SK-N-SH treated with all-trans-retinoic acid at 6 μM for 48 hours (cell line): ENCODE measurements around the gene PLXNA3.

ENCODE experiments used
- ATAC-seq: fragments of 200-7000 bp; cut with Tn5 transposase; 3 replicates; pipeline ENCODE4 v1.9.1; 2020; ENCODE audit warnings: mild to moderate bottlenecking, moderate library complexity
- ARNTL ChIP-seq: fragments of 450-650 bp; formaldehyde crosslinking; IDR thresholded peaks from 2 replicates; pipeline ENCODE4 v1.5.0; 2020; ENCODE audit warnings: low read depth, mild to moderate bottlenecking, moderate library complexity, borderline replicate concordance
- BACH2 ChIP-seq: fragments of 250-450 bp; sonication (Bioruptor Pico); IDR thresholded peaks from 2 replicates; pipeline ENCODE4 v1.9.0; 2021; ENCODE audit warnings: mild to moderate bottlenecking, borderline replicate concordance
- CSDC2 ChIP-seq: fragments of 250-450 bp; sonication (Bioruptor Pico); IDR thresholded peaks from 2 replicates; pipeline ENCODE4 v1.5.0; 2020; ENCODE audit warnings: mild to moderate bottlenecking, moderate library complexity
- ESRRG ChIP-seq: fragments of 250-450 bp; sonication (Bioruptor Pico); IDR thresholded peaks from 2 replicates; pipeline ENCODE4 v1.6.1; 2021; ENCODE audit warnings: mild to moderate bottlenecking
- GLIS3 ChIP-seq: fragments of 250-450 bp; sonication (Bioruptor Pico); IDR thresholded peaks from 2 replicates; pipeline ENCODE4 v1.5.0; 2020; ENCODE audit warnings: mild to moderate bottlenecking, moderate library complexity
- ISL1 ChIP-seq: fragments of 250-450 bp; sonication (Bioruptor Pico); IDR thresholded peaks from 2 replicates; pipeline ENCODE4 v2.1.2; 2022; ENCODE audit warnings: mild to moderate bottlenecking, moderate library complexity
- OSR1 ChIP-seq: fragments of 250-450 bp; sonication (Bioruptor Pico); IDR thresholded peaks from 2 replicates; pipeline ENCODE4 v1.8.0; 2022; ENCODE audit warnings: moderate library complexity, mild to moderate bottlenecking, inconsistent platforms
- PPARA ChIP-seq: fragments of 250-450 bp; sonication (Bioruptor Pico); IDR thresholded peaks from 2 replicates; pipeline ENCODE4 v1.5.0; 2020; ENCODE audit warnings: mild to moderate bottlenecking, borderline replicate concordance
- RARB ChIP-seq: fragments of 250-450 bp; sonication (Bioruptor Pico); IDR thresholded peaks from 2 replicates; pipeline ENCODE4 v1.8.0; 2021; ENCODE audit warnings: mild to moderate bottlenecking, moderate library complexity
- SNAI2 ChIP-seq: fragments of 250-450 bp; sonication (Bioruptor Pico); IDR thresholded peaks from 2 replicates; pipeline ENCODE4 v1.5.0; 2020; ENCODE audit warnings: mild to moderate bottlenecking, moderate library complexity
- TCF4 ChIP-seq: fragments of 250-450 bp; sonication (Bioruptor Pico); IDR thresholded peaks from 2 replicates; pipeline ENCODE4 v1.8.0; 2021; ENCODE audit warnings: mild to moderate bottlenecking, moderate library complexity, borderline replicate concordance
- TOX ChIP-seq: fragments of 250-450 bp; sonication (Bioruptor Pico); IDR thresholded peaks from 2 replicates; pipeline ENCODE4 v1.8.0; 2021; ENCODE audit warnings: mild to moderate bottlenecking, moderate library complexity, borderline replicate concordance
- ZC3H10 ChIP-seq: fragments of 250-450 bp; sonication (Bioruptor Pico); IDR thresholded peaks from 2 replicates; pipeline ENCODE4 v1.5.1; 2021; ENCODE audit warnings: mild to moderate bottlenecking, moderate library complexity
- ZFP3 ChIP-seq: fragments of 250-450 bp; sonication (Bioruptor Pico); IDR thresholded peaks from 2 replicates; pipeline ENCODE4 v1.5.0; 2020; ENCODE audit warnings: mild to moderate bottlenecking, moderate library complexity
- ZFP30 ChIP-seq: fragments of 450-650 bp; formaldehyde crosslinking; IDR thresholded peaks from 2 replicates; pipeline ENCODE4 v1.5.0; 2022; ENCODE audit warnings: mild to moderate bottlenecking, moderate library complexity
- ZNF565 ChIP-seq: fragments of 450-650 bp; formaldehyde crosslinking; conservative IDR thresholded peaks from 2 replicates; pipeline ENCODE4 v1.5.0; 2020; ENCODE audit warnings: low read depth, mild to moderate bottlenecking, moderate library complexity
- ZNF70 ChIP-seq: fragments of 450-650 bp; formaldehyde crosslinking; IDR thresholded peaks from 2 replicates; pipeline ENCODE4 v1.5.0; 2020; ENCODE audit warnings: mild to moderate bottlenecking, moderate library complexity
- ZNF8 ChIP-seq: fragments of 450-650 bp; formaldehyde crosslinking; IDR thresholded peaks from 2 replicates; pipeline ENCODE4 v1.5.0; 2020; ENCODE audit warnings: mild to moderate bottlenecking, moderate library complexity
- TF ChIP-seq, protein P1 (sequence below): fragments of 250-450 bp; sonication (Bioruptor Pico); IDR thresholded peaks from 2 replicates; pipeline ENCODE4 v1.5.1; 2020; ENCODE audit warnings: low read depth, mild to moderate bottlenecking, moderate library complexity
- TF ChIP-seq, protein P2 (sequence below): fragments of 250-450 bp; sonication (Bioruptor Pico); IDR thresholded peaks from 2 replicates; pipeline ENCODE4 v1.5.0; 2020; ENCODE audit warnings: mild to moderate bottlenecking, moderate library complexity
- TF ChIP-seq, protein P3 (sequence below): fragments of 250-450 bp; sonication (Bioruptor Pico); IDR thresholded peaks from 2 replicates; pipeline ENCODE4 v1.8.0; 2020; ENCODE audit warnings: mild to moderate bottlenecking, moderate library complexity, borderline replicate concordance
- TF ChIP-seq, protein P4 (sequence below): fragments of 250-450 bp; sonication (Bioruptor Pico); IDR thresholded peaks from 2 replicates; pipeline ENCODE4 v1.5.1; 2021; ENCODE audit warnings: mild to moderate bottlenecking, moderate library complexity
- TF ChIP-seq, protein P5 (sequence below): fragments of 250-450 bp; sonication (Bioruptor Pico); IDR thresholded peaks from 2 replicates; pipeline ENCODE4 v1.8.0; 2021; ENCODE audit warnings: low read depth, mild to moderate bottlenecking, moderate library complexity, borderline replicate concordance

Gene PLXNA3

DNA sequence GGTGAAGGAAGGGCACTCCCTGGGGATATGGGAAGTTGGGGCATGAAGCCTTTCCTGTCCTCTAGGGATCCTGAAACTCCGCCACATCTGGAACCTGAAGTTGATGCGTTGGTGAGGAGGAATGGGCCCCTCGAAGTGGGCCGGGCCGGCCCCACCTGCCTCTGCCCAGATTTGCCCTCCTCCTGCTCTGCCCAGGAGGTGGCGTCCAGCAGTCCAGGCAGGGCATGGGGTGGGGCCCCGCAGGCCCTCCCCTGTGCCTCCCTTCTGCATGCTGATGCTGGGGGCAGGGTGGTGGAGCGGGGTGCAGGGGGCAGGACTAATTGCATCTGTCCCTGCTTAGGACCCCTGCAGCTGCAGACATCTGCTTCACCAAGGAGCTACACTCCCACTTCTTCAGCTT is 44.9 kb upstream of the PLXNA3 start:
- ATAC-seq: no peak
- TF ChIP-seq ZFP30 (CRISPR knock-in tag): no peak
- TF ChIP-seq TOX (CRISPR knock-in tag): no peak
- TF ChIP-seq, protein P1, sequence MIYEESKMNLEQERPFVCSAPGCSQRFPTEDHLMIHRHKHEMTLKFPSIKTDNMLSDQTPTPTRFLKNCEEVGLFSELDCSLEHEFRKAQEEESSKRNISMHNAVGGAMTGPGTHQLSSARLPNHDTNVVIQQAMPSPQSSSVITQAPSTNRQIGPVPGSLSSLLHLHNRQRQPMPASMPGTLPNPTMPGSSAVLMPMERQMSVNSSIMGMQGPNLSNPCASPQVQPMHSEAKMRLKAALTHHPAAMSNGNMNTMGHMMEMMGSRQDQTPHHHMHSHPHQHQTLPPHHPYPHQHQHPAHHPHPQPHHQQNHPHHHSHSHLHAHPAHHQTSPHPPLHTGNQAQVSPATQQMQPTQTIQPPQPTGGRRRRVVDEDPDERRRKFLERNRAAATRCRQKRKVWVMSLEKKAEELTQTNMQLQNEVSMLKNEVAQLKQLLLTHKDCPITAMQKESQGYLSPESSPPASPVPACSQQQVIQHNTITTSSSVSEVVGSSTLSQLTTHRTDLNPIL (CRISPR knock-in tag): no peak
- no peak for TF ChIP-seq GLIS3 (CRISPR knock-in tag)
- no peak for TF ChIP-seq ISL1 (CRISPR knock-in tag)
- TF ChIP-seq PPARA: no peak
- no peak for TF ChIP-seq ZNF8 (CRISPR knock-in tag)
- no peak for TF ChIP-seq ARNTL (CRISPR knock-in tag)
- TF ChIP-seq ZC3H10 (CRISPR knock-in tag): no peak
- no peak for TF ChIP-seq OSR1 (CRISPR knock-in tag)
- TF ChIP-seq TCF4: no peak
- TF ChIP-seq ZNF70: no peak
- no peak for TF ChIP-seq SNAI2 (CRISPR knock-in tag)
- no peak for TF ChIP-seq ESRRG
- no peak for TF ChIP-seq RARB (CRISPR knock-in tag)
- TF ChIP-seq ZFP3 (CRISPR knock-in tag): no peak

DNA sequence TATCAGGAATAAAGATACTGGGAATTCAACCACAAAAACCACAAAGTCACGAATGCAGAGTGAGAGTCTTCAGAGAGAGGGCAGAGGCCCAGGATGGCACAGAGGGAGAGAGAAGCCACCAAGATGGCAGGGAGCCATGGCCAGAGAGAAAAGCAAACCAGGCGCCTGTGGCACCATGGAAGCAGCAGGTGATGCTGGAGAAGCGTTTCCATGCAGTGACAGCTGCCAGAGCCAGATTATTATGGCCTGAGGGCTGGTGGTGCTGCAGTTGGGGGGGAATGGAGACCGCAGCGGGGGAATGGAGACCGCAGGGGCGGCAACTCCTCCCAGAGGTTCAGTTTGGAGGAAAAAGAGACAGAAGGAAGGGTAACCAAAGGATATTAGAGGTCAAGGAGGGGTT is 40.9 kb upstream of the PLXNA3 start:
- TF ChIP-seq TCF4 (no peak), ZNF70 (no peak), ZNF8 (CRISPR knock-in tag) (no peak), TOX (CRISPR knock-in tag) (no peak), OSR1 (CRISPR knock-in tag) (no peak), ZNF565 (no peak), ISL1 (CRISPR knock-in tag) (no peak), CSDC2 (CRISPR knock-in tag) (no peak), RARB (CRISPR knock-in tag) (no peak), BACH2 (no peak), ESRRG (no peak), SNAI2 (CRISPR knock-in tag) (no peak), PPARA (no peak), ARNTL (CRISPR knock-in tag) (no peak), ZC3H10 (CRISPR knock-in tag) (no peak)
- TF ChIP-seq, protein P2, sequence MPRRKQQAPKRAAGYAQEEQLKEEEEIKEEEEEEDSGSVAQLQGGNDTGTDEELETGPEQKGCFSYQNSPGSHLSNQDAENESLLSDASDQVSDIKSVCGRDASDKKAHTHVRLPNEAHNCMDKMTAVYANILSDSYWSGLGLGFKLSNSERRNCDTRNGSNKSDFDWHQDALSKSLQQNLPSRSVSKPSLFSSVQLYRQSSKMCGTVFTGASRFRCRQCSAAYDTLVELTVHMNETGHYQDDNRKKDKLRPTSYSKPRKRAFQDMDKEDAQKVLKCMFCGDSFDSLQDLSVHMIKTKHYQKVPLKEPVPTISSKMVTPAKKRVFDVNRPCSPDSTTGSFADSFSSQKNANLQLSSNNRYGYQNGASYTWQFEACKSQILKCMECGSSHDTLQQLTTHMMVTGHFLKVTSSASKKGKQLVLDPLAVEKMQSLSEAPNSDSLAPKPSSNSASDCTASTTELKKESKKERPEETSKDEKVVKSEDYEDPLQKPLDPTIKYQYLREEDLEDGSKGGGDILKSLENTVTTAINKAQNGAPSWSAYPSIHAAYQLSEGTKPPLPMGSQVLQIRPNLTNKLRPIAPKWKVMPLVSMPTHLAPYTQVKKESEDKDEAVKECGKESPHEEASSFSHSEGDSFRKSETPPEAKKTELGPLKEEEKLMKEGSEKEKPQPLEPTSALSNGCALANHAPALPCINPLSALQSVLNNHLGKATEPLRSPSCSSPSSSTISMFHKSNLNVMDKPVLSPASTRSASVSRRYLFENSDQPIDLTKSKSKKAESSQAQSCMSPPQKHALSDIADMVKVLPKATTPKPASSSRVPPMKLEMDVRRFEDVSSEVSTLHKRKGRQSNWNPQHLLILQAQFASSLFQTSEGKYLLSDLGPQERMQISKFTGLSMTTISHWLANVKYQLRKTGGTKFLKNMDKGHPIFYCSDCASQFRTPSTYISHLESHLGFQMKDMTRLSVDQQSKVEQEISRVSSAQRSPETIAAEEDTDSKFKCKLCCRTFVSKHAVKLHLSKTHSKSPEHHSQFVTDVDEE: no peak
- TF ChIP-seq, protein P3, sequence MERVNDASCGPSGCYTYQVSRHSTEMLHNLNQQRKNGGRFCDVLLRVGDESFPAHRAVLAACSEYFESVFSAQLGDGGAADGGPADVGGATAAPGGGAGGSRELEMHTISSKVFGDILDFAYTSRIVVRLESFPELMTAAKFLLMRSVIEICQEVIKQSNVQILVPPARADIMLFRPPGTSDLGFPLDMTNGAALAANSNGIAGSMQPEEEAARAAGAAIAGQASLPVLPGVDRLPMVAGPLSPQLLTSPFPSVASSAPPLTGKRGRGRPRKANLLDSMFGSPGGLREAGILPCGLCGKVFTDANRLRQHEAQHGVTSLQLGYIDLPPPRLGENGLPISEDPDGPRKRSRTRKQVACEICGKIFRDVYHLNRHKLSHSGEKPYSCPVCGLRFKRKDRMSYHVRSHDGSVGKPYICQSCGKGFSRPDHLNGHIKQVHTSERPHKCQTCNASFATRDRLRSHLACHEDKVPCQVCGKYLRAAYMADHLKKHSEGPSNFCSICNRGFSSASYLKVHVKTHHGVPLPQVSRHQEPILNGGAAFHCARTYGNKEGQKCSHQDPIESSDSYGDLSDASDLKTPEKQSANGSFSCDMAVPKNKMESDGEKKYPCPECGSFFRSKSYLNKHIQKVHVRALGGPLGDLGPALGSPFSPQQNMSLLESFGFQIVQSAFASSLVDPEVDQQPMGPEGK (CRISPR knock-in tag): no peak
- TF ChIP-seq, protein P4, sequence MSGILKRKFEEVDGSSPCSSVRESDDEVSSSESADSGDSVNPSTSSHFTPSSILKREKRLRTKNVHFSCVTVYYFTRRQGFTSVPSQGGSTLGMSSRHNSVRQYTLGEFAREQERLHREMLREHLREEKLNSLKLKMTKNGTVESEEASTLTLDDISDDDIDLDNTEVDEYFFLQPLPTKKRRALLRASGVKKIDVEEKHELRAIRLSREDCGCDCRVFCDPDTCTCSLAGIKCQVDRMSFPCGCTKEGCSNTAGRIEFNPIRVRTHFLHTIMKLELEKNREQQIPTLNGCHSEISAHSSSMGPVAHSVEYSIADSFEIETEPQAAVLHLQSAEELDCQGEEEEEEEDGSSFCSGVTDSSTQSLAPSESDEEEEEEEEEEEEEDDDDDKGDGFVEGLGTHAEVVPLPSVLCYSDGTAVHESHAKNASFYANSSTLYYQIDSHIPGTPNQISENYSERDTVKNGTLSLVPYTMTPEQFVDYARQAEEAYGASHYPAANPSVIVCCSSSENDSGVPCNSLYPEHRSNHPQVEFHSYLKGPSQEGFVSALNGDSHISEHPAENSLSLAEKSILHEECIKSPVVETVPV (CRISPR knock-in tag): no peak
- TF ChIP-seq, all 23 proteins: peak for 0
- ATAC-seq: no peak

DNA sequence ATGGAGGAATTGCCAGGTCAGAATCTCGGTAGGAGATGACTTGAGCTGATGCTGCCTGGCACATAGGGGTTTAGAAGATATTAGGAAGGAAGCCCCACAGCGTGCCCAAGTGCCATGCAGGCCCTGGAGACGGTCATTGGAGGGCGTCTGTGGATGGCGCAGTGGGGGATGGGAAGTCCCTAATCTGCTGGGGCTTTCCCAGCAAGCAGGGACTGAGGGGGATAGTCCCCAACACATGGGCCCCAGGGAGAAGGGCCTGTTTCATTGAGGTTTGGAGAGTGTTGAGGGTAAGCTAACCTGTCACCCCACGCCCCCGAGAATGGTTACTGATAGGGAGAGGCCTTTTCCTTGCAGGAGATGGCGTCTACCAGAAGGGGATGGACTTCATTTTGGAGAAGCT is 38.9 kb upstream of the PLXNA3 start:
- no peak for ATAC-seq
- TF ChIP-seq, protein P5, sequence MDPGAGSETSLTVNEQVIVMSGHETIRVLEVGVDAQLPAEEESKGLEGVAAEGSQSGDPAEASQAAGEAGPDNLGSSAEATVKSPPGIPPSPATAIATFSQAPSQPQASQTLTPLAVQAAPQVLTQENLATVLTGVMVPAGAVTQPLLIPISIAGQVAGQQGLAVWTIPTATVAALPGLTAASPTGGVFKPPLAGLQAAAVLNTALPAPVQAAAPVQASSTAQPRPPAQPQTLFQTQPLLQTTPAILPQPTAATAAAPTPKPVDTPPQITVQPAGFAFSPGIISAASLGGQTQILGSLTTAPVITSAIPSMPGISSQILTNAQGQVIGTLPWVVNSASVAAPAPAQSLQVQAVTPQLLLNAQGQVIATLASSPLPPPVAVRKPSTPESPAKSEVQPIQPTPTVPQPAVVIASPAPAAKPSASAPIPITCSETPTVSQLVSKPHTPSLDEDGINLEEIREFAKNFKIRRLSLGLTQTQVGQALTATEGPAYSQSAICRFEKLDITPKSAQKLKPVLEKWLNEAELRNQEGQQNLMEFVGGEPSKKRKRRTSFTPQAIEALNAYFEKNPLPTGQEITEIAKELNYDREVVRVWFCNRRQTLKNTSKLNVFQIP (CRISPR knock-in tag): no peak
- no peak for TF ChIP-seq ARNTL (CRISPR knock-in tag)
- TF ChIP-seq PPARA: no peak
- no peak for TF ChIP-seq ISL1 (CRISPR knock-in tag)
- TF ChIP-seq, protein P2: no peak
- TF ChIP-seq SNAI2 (CRISPR knock-in tag): no peak
- TF ChIP-seq, protein P1 (CRISPR knock-in tag): no peak
- TF ChIP-seq, protein P3 (CRISPR knock-in tag): no peak
- no peak for TF ChIP-seq ZNF8 (CRISPR knock-in tag)
